ENCODE results near the gene KATNAL1. TPM values are rescaled to one million over a fixed set of nuclear protein-coding genes. Genes with fewer than 3 reads are reported as not detected.
"Not testable (repeated sequence)": the region's sequence is repeated elsewhere in the genome, so short reads cannot be mapped to it uniquely, and the experiment has no call there.

The KATNAL1 gene
- total RNA-seq, 4 donors from 2014 or later: 4.4 to 9.8 (median 6.7) TPM

DNA sequence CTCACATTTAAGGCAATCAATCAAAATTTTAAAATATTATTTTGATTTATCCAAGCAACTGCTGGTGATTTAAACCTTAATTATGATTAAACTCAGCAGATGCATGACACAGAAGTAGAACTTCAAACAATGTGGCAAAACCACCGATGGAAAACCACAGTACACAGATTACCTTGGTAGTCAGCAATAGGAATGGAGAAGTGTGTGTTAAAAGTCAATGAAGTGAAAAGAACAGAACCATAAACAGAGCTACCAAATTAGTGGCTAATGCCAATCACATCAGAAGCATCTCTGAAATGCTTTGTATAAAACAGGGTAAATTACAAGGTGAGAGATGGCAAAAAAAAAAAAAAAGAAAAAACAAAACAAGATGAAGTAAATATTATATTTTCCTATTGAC is 31.2 kb downstream of the KATNAL1 start:
- no peak for DNase-seq
- intact Hi-C loops (cut with DNase I; ENCODE audit: low total_unique reads) (loop anchor here (10.0 kb wide), 1 partner anchor 701 kb away; no protein-coding TSS in a partner anchor), in situ Hi-C loops (cut with MboI; ENCODE audit: low pct_ligation_motif_present in 1 of 4, low pct_unique_long_range_greater_than_20kb in 1 of 4, low sequenced_read_pairs in 3 of 4) (no loop called here)
- Histone ChIP-seq H3K27me3 (no peaks in the 10 kb centered on the region), H3K4me3 (no peak overlapping the region), H3K9me3 (no peaks in the 10 kb centered on the region), H3K27ac (no peak overlapping the region), H3K4me1 (no peaks in the 10 kb centered on the region), H3K36me3 (peaks cover 0 to 4% (median 0%) of the 10 kb centered on the region in 4 donors)
- no peak for TF ChIP-seq POLR2A (IDR thresholded peaks at IDR 0.05)
- no peak for TF ChIP-seq EP300 (IDR thresholded peaks at IDR 0.05; ENCODE audit: low read depth)
- no peak for TF ChIP-seq POLR2AphosphoS5 (IDR thresholded peaks at IDR 0.05)
- TF ChIP-seq, protein P1, sequence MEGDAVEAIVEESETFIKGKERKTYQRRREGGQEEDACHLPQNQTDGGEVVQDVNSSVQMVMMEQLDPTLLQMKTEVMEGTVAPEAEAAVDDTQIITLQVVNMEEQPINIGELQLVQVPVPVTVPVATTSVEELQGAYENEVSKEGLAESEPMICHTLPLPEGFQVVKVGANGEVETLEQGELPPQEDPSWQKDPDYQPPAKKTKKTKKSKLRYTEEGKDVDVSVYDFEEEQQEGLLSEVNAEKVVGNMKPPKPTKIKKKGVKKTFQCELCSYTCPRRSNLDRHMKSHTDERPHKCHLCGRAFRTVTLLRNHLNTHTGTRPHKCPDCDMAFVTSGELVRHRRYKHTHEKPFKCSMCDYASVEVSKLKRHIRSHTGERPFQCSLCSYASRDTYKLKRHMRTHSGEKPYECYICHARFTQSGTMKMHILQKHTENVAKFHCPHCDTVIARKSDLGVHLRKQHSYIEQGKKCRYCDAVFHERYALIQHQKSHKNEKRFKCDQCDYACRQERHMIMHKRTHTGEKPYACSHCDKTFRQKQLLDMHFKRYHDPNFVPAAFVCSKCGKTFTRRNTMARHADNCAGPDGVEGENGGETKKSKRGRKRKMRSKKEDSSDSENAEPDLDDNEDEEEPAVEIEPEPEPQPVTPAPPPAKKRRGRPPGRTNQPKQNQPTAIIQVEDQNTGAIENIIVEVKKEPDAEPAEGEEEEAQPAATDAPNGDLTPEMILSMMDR (IDR thresholded peaks at IDR 0.05): no peak
- 72 to 83% methylated on average over 1 of the region's 1 CpG for WGBS, 2 donors (ENCODE audit: low coverage in 1 of 2)

DNA sequence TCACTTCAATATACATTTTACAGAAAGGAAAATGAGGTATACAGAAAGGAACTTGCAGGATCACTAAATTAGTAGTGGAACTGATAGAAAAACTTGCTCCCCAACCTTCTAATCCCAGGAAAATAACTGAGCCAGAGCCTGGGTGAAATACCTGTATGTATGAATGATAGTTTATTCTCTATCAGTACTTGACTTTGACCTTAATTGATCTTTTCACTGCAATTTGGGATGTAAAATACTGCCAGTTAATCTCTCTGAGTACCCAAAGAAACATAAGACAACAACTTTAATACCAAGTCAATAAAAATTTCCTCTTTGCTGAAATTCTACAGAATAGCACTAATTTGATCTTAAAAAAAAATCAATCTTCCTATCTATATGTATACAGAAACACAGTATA is 33.3 kb downstream of the KATNAL1 start:
- TF ChIP-seq, protein P1 (IDR thresholded peaks at IDR 0.05): no peak
- TF ChIP-seq EP300 (IDR thresholded peaks at IDR 0.05; ENCODE audit: low read depth) (no peak), POLR2AphosphoS5 (IDR thresholded peaks at IDR 0.05) (no peak), POLR2A (IDR thresholded peaks at IDR 0.05) (no peak)

DNA sequence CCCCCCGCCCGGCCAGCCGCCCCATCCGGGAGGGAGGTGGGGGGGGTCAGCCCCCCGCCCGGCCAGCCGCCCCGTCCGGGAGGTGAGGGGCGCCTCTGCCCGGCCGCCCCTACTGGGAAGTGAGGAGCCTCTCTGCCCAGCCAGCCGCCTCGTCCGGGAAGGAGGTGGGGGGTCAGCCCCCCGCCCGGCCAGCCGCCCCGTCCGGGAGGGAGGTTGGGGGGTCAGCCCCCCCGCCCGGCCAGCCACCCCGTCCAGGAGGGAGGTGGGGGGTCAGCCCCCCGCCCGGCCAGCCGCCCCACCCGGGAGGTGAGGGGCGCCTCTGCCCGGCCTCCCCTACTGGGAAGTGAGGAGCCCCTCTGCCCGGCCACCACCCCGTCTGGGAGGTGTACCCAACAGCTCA is 37.3 kb downstream of the KATNAL1 start:
- H3K4me1 ChIP-seq; H3K27me3 ChIP-seq; in situ Hi-C loops (cut with MboI; ENCODE audit: low pct_ligation_motif_present in 1 of 4, low pct_unique_long_range_greater_than_20kb in 1 of 4, low sequenced_read_pairs in 3 of 4); H3K9me3 ChIP-seq; H3K4me3 ChIP-seq; H3K36me3 ChIP-seq; H3K27ac ChIP-seq; DNase-seq: not testable (repeated sequence)
- intact Hi-C loops (cut with DNase I; ENCODE audit: low total_unique reads): loop anchor here (10.0 kb wide), 1 partner anchor 695 kb away; no protein-coding TSS in a partner anchor
- WGBS, 2 donors (ENCODE audit: low coverage in 1 of 2): 100% methylated on average over 6 of the region's 31 CpGs; no CpG with 5 or more reads in 1 of the 2 donors

More for the DNA sequence above, 33.3 kb downstream of the KATNAL1 start:
- no peak overlapping the region for H3K27ac ChIP-seq
- in situ Hi-C loops (cut with MboI; ENCODE audit: low pct_ligation_motif_present in 1 of 4, low pct_unique_long_range_greater_than_20kb in 1 of 4, low sequenced_read_pairs in 3 of 4) (no loop called here), intact Hi-C loops (cut with DNase I; ENCODE audit: low total_unique reads) (loop anchor here (10.0 kb wide), 1 partner anchor 699 kb away; no protein-coding TSS in a partner anchor)
- peaks cover 0 to 4% (median 0%) of the 10 kb centered on the region in 4 donors for H3K36me3 ChIP-seq
- DNase-seq: no peak
- no peak overlapping the region for H3K4me3 ChIP-seq
- no peaks in the 10 kb centered on the region for H3K4me1 ChIP-seq
- H3K27me3 ChIP-seq: no peaks in the 10 kb centered on the region
- no peaks in the 10 kb centered on the region for H3K9me3 ChIP-seq

DNA sequence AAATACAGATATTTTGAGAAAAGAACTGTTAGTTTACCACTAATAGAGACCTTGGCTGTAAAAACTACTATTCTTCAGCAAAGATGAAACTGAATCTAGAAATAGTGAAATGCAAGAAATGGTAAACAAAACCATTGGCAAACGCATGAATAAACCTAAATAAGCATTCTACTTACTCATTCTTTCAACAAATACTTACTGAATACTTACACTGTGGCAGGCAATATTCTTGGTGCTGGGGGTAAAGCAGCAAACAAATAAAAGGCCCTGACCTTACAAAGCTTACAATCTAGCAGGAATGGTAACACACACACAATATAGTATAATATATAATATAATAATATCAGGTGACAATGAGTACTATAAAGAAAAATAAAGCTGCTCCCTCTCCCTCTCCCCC is 38.7 kb downstream of the KATNAL1 start:
- no peak overlapping the region for H3K27ac ChIP-seq
- TF ChIP-seq, protein P1 (IDR thresholded peaks at IDR 0.05): no peak
- TF ChIP-seq POLR2A (IDR thresholded peaks at IDR 0.05) (no peak), POLR2AphosphoS5 (IDR thresholded peaks at IDR 0.05) (no peak), EP300 (IDR thresholded peaks at IDR 0.05; ENCODE audit: low read depth) (no peak)
- no peaks in the 10 kb centered on the region for H3K27me3 ChIP-seq
- in situ Hi-C loops (cut with MboI; ENCODE audit: low pct_ligation_motif_present in 1 of 4, low pct_unique_long_range_greater_than_20kb in 1 of 4, low sequenced_read_pairs in 3 of 4): no loop called here
- H3K36me3 ChIP-seq: no peaks in the 10 kb centered on the region
- no peak for DNase-seq
- H3K9me3 ChIP-seq: no peaks in the 10 kb centered on the region
- no peak overlapping the region for H3K4me3 ChIP-seq
- WGBS, 2 donors (ENCODE audit: low coverage in 1 of 2): 33 to 70% methylated on average over 1 of the region's 1 CpG
- no peaks in the 10 kb centered on the region for H3K4me1 ChIP-seq
- intact Hi-C loops (cut with DNase I; ENCODE audit: low total_unique reads): no loop called here

DNA sequence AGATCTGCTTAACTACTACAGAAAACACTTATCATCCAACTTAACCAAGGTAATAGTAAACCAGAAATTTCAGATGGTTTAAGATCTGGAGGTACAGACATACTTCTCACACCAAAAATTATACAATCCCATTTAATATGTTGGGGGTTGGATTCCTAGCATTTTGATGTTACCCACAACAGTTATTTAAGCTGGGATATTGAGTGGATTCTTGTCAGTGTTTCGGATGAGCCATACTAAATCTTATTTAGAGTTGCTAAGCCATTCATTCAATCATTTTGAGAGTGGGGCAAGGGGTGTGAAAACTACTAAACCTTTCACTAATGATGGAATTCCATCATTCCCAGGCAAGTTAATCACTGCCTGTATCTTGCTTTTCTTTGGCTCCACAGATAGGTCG is 40.6 kb downstream of the KATNAL1 start:
- DNase-seq: no peak
- H3K4me3 ChIP-seq: no peak overlapping the region
- no peaks in the 10 kb centered on the region for H3K4me1 ChIP-seq
- H3K36me3 ChIP-seq: no peaks in the 10 kb centered on the region
- no peak overlapping the region for H3K27ac ChIP-seq
- WGBS, 2 donors (ENCODE audit: low coverage in 1 of 2): 82 to 92% methylated on average over 2 of the region's 2 CpGs
- in situ Hi-C loops (cut with MboI; ENCODE audit: low pct_ligation_motif_present in 1 of 4, low pct_unique_long_range_greater_than_20kb in 1 of 4, low sequenced_read_pairs in 3 of 4) (no loop called here), intact Hi-C loops (cut with DNase I; ENCODE audit: low total_unique reads) (no loop called here)
- H3K9me3 ChIP-seq: no peaks in the 10 kb centered on the region
- TF ChIP-seq POLR2AphosphoS5 (IDR thresholded peaks at IDR 0.05) (no peak), EP300 (IDR thresholded peaks at IDR 0.05; ENCODE audit: low read depth) (no peak), POLR2A (IDR thresholded peaks at IDR 0.05) (no peak)
- TF ChIP-seq, protein P1 (IDR thresholded peaks at IDR 0.05): no peak
- H3K27me3 ChIP-seq: no peaks in the 10 kb centered on the region

DNA sequence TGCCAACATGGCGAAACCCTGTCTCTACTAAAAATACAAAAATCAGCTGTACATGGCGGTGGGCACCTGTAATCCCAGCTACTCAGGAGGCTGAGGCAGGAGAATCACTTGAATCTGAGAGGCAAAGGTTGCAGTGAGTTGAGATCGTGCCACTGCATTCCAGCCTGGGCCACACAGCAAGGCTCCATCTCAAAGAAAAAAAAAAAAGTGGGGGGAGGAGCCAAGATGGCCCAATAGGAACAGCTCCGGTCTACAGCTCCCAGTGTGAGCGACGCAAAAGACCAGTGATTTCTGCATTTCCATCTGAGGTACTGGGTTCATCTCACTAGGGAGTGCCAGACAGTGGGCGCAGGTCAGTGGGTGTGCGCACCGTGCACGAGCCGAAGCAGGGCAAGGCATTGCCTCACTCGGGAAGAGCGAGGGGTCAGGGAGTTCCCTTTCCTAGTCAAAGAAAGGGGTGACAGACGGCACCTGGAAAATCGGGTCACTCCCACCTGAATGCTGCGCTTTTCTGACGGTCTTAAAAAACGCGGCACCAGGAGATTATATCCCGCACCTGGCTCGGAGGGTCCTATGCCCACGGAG is 48.1 kb downstream of the KATNAL1 start:
- H3K27me3 ChIP-seq; H3K9me3 ChIP-seq; H3K27ac ChIP-seq; intact Hi-C loops (cut with DNase I; ENCODE audit: low total_unique reads); in situ Hi-C loops (cut with MboI; ENCODE audit: low pct_ligation_motif_present in 1 of 4, low pct_unique_long_range_greater_than_20kb in 1 of 4, low sequenced_read_pairs in 3 of 4); H3K36me3 ChIP-seq; H3K4me3 ChIP-seq; DNase-seq: not testable (repeated sequence)
- peaks cover 0 to 15% (median 4%) of the 10 kb centered on the region in 4 donors for H3K4me1 ChIP-seq
- 96 to 100% methylated on average over 1 to 22 of the region's 22 CpGs for WGBS, 2 donors (ENCODE audit: low coverage in 1 of 2)

Measured in transverse colon (tissue), 4 donors.